ENCODE results near the gene DHX58.
A peak's percentile ranks its signal among the peaks of the same experiment; 100 is the strongest.

DHX58 gene

GRCh38 chr17:42087042-42087701, 25.3 kb downstream of the DHX58 start:
- DNase-seq (ENCODE audit: low read depth) = no peak

GRCh38 chr17:42081516-42082129, 30.9 kb downstream of the DHX58 start:
- DNase-seq (ENCODE audit: low read depth) = no peak

- DNase-seq (ENCODE audit: low read depth) = no peak
These were observed 33.0 kb downstream of the DHX58 start for GRCh38 chr17:42079541-42079940.

GRCh38 chr17:42078396-42079043, 34.0 kb downstream of the DHX58 start:
- DNase-seq (ENCODE audit: low read depth) = no peak

- DNase-seq (ENCODE audit: low read depth) = no peak
These were observed 34.8 kb downstream of the DHX58 start for GRCh38 chr17:42077755-42078154.

GRCh38 chr17:42076797-42077559, 35.5 kb downstream of the DHX58 start:
- DNase-seq (ENCODE audit: low read depth) = no peak

GRCh38 chr17:42075789-42076188, 36.7 kb downstream of the DHX58 start:
- DNase-seq (ENCODE audit: low read depth) = no peak

GRCh38 chr17:42072323-42073187, 40.0 kb downstream of the DHX58 start:
- no peak for DNase-seq (ENCODE audit: low read depth)

GRCh38 chr17:42071810-42072209, 40.7 kb downstream of the DHX58 start:
- DNase-seq (ENCODE audit: low read depth) = no peak

- no peak for DNase-seq (ENCODE audit: low read depth)
These were observed 43.5 kb downstream of the DHX58 start for GRCh38 chr17:42068979-42069378.

GRCh38 chr17:42067371-42068091, 45.0 kb downstream of the DHX58 start:
- DNase-seq (ENCODE audit: low read depth) = peak; percentile 52

GRCh38 chr17:42065201-42065600, 47.3 kb downstream of the DHX58 start:
- DNase-seq (ENCODE audit: low read depth) = no peak

- no peak for DNase-seq (ENCODE audit: low read depth)
These were observed 49.8 kb downstream of the DHX58 start for GRCh38 chr17:42062681-42063080.

- no peak for DNase-seq (ENCODE audit: low read depth)
These were observed 50.6 kb downstream of the DHX58 start for GRCh38 chr17:42061646-42062487.

- no peak for DNase-seq (ENCODE audit: low read depth)
These were observed 52.3 kb downstream of the DHX58 start for GRCh38 chr17:42060231-42060630.

GRCh38 chr17:42059815-42060214, 52.7 kb downstream of the DHX58 start:
- DNase-seq (ENCODE audit: low read depth) = no peak

- DNase-seq (ENCODE audit: low read depth) = no peak
These were observed 54.5 kb downstream of the DHX58 start for GRCh38 chr17:42058063-42058462.

- no peak for DNase-seq (ENCODE audit: low read depth)
These were observed 55.9 kb downstream of the DHX58 start for GRCh38 chr17:42056635-42057034.

- no peak for DNase-seq (ENCODE audit: low read depth)
These were observed 57.0 kb downstream of the DHX58 start for GRCh38 chr17:42055496-42055895.

GRCh38 chr17:42055027-42055426, 57.5 kb downstream of the DHX58 start:
- no peak for DNase-seq (ENCODE audit: low read depth)
